Ovary (tissue), 9 donors: ENCODE data around the gene PMS2. TPM values are rescaled to one million over a fixed set of nuclear protein-coding genes. Genes with fewer than 3 reads are reported as not detected.

ENCODE experiments used
- DNase-seq, 5 donors: peaks; one replicate each; pipeline ENCODE4 v3.0.0-alpha.2; 2019 to 2020
- H3K27ac ChIP-seq, 2 donors: fragments of 200-600 bp; one replicate each; pipeline versions ENCODE4 v1.5.1 to v1.8.0; 2019 to 2022
- H3K27me3 ChIP-seq: fragments of 200-600 bp; one replicate; pipeline ENCODE4 v1.8.0; 2022
- H3K36me3 ChIP-seq: fragments of 200-600 bp; sonication (generic); one replicate; pipeline ENCODE4 v1.5.1; 2019
- H3K4me1 ChIP-seq: one replicate; pipeline ENCODE4 v1.8.1; 2013; ENCODE audit warnings: mild to moderate bottlenecking, moderate library complexity; ENCODE audit not compliant: insufficient read depth
- H3K4me3 ChIP-seq: fragments of 200-600 bp; sonication (generic); one replicate; pipeline ENCODE4 v1.5.1; 2017
- H3K9me3 ChIP-seq, 2 donors: fragments of 200-600 bp in 1 of 2; sonication (generic) in 1 of 2; one replicate each; pipeline versions ENCODE4 v1.5.1 to v1.8.1; 2013 to 2019; ENCODE audit warnings: mild to moderate bottlenecking in 1 of 2, moderate library complexity in 1 of 2
- CTCF ChIP-seq, 3 donors: fragments of 450-650 bp in 2 of 3; fragments of 200-600 bp in 1 of 3; IDR thresholded peaks; one replicate each; pipeline versions ENCODE4 v1.5.1 to v1.8.0; 2016 to 2022; ENCODE audit warnings: antibody characterized with exemption in 3 of 3, mild to moderate bottlenecking in 1 of 3
- EP300 ChIP-seq: sonication (generic); formaldehyde crosslinking; IDR thresholded peaks from one replicate; pipeline ENCODE4 v1.6.1; 2017; ENCODE audit warnings: antibody characterized with exemption
- POLR2A ChIP-seq: fragments of 450-650 bp; IDR thresholded peaks from one replicate; pipeline ENCODE4 v1.6.1; 2017; ENCODE audit warnings: antibody characterized with exemption, mild to moderate bottlenecking, moderate library complexity
- WGBS, 3 donors: extraction: QIAGEN DNeasy Blood & Tissue Kit in 1 of 3; methylation state at CpG; one replicate each; pipeline versions ENCODE4 v1.1.5 to v1.1.7; 2013 to 2017; 5-methylcytosine and 5-hydroxymethylcytosine counted together
- intact Hi-C, 4 donors: fragments of 100-400 bp; cut with DNase I; formaldehyde crosslinking; loops; one replicate each; pipeline versions ENCODE4 v1.11.0 to v1.15.1; 2022 to 2023
- polyA plus RNA-seq, 2 donors: library from polyadenylated mRNA; stranded (reverse); fragments of 200-250 nt in 1 of 2; fragments of 350-450 nt in 1 of 2; fragmentation: Illumina TruSeq in 1 of 2; extraction: RNeasy Lipid Tissue Mini Kit (QIAGEN cat#74804) in 1 of 2; gene quantifications; one replicate each; pipeline ENCODE4 v1.2.3, GENCODE V29; 2013 to 2014
- total RNA-seq, 7 donors: library from RNA; depleted of rRNA in 2 of 7; stranded (reverse); fragments of >200 nt in 2 of 7; fragmentation: NEBNext Ultra II Directional in 3 of 7; extraction: Animal tissue kit (Norgen Biotek cat#: 25700) in 3 of 7; gene quantifications; one replicate each; pipeline versions ENCODE4 v1.1.0 to v1.2.4, GENCODE V29; 2016 to 2023
- donor health status: DM: no; HTN: no; CAD: no; lungs with moderate emphysema.
- donor health status: DM: no; HTN: no; CAD: no.
- donor health status: Bipolar disorder and iron deficiency.
- donor health status: DM: yes; HTN: yes; CAD: no.
- donor health status: DM: no; HTN: no; CAD: no.
- donor health status: DM: yes; HTN: yes; CAD: no.

PMS2 gene
- total and polyA plus RNA-seq, 9 donors = 5.2 to 15.9 (median 9.0) TPM

DNA sequence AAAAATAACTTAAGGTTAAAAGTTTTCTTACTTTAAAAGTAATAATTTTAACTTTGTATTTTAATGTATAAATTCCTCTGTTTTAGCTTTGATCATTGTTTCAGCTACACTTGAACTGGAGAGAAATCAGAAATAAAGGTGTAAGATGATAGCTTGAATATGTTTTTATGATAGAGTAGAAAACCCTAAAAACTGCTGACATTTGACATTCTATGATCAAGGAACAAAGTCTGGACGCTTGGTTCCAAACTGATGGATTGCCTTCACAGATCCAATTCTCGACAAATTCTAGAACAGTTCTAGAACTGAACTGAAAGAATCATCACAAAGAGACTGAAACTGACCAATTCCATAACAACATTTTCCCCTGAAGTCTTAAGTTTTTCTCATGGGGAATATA is 22.1 kb upstream of the PMS2 start, which contains the start of gene ANKRD61:
TSS of gene ANKRD61 (plus strand) at position 389 of the 400 bp plus-strand sequence. CDS start at position 389, 0 bp downstream.
- Histone ChIP-seq H3K9me3 (no peaks in the 10 kb centered on the region), H3K27ac (no peak within 1 kb of the TSS), H3K4me3 (no peak within 1 kb of the TSS), H3K27me3 (no peaks in the 10 kb centered on the region), H3K4me1 (no peaks in the 10 kb centered on the region), H3K36me3 (no peaks in the 10 kb centered on the region)
- no peak for DNase-seq
- intact Hi-C loops = no loop called here
- no peak for TF ChIP-seq EP300
- no peak for TF ChIP-seq CTCF (IDR thresholded peaks at IDR 0.05)
- no peak for TF ChIP-seq POLR2A
- 67 to 98% (median 88%) methylated on average over 2 of the region's 2 CpGs for WGBS, 3 donors

GRCh38 chr7:6028563-6028962 is 19.7 kb upstream of the PMS2 start:
- H3K36me3 ChIP-seq = no peaks in the 10 kb centered on the region
- intact Hi-C loops = no loop called here
- no peak overlapping the region for H3K4me3 ChIP-seq
- 78 to 86% (median 79%) methylated on average over 5 of the region's 5 CpGs for WGBS, 3 donors
- H3K9me3 ChIP-seq = no peaks in the 10 kb centered on the region
- no peak for TF ChIP-seq POLR2A
- no peak for TF ChIP-seq CTCF (IDR thresholded peaks at IDR 0.05)
- no peak for TF ChIP-seq EP300
- DNase-seq = no peak
- H3K27ac ChIP-seq = no peak overlapping the region
- H3K4me1 ChIP-seq = no peaks in the 10 kb centered on the region
- H3K27me3 ChIP-seq = no peaks in the 10 kb centered on the region

DNA sequence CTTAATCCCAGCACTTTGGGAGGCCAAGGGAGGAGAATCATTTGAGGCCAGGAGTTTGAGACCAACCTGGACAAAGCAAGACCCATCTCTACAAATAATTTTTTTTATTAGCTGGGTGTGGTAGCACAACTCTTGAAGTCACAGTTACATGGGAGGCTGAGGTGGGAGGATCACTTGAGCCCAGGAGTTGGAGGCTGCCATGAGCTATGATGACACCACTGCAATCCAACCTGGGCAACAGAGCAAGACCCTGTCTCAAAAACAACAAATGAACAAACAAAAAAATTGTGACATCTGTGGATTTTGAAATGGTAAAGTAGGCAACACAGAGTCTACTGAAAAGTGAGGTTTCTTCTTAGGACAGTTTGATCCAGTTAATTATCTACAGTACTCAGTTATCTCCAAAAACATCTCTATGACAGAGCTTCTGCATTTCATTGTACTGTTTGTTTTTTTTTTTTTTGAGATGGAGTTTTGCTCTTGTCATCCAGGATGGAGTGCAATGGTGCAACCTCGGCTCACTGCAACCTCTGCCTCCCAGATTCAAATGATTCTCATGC is 19.0 kb upstream of the PMS2 start:
- no peak for DNase-seq
- H3K27ac ChIP-seq = no peak overlapping the region
- intact Hi-C loops = no loop called here

GRCh38 chr7:6026820-6027311 is 18.0 kb upstream of the PMS2 start:
- no peaks in the 10 kb centered on the region for H3K36me3 ChIP-seq
- no peak for DNase-seq
- TF ChIP-seq CTCF (IDR thresholded peaks at IDR 0.05) (no peak), EP300 (no peak), POLR2A (no peak)
- 81 to 87% (median 83%) methylated on average over 12 of the region's 12 CpGs for WGBS, 3 donors
- H3K27me3 ChIP-seq = no peaks in the 10 kb centered on the region
- intact Hi-C loops = no loop called here
- H3K27ac ChIP-seq = no peak overlapping the region
- no peak overlapping the region for H3K4me3 ChIP-seq
- H3K9me3 ChIP-seq = no peaks in the 10 kb centered on the region
- H3K4me1 ChIP-seq = no peaks in the 10 kb centered on the region

More for the DNA sequence above, 19.0 kb upstream of the PMS2 start:
- Histone ChIP-seq H3K4me1 (no peaks in the 10 kb centered on the region), H3K36me3 (no peaks in the 10 kb centered on the region), H3K9me3 (no peaks in the 10 kb centered on the region), H3K27me3 (no peaks in the 10 kb centered on the region), H3K4me3 (no peak overlapping the region)
- no peak for TF ChIP-seq POLR2A
- TF ChIP-seq CTCF (IDR thresholded peaks at IDR 0.05) = no peak
- TF ChIP-seq EP300 = no peak
- WGBS, 3 donors = 91 to 100% (median 92%) methylated on average over 1 of the region's 1 CpG
